22Rv1 (cell line): ENCODE results near the gene IGFBP3.
A peak's percentile ranks its signal among the peaks of the same experiment; 100 is the strongest.
"Not testable (repeated sequence)": the region's sequence is repeated elsewhere in the genome, so short reads cannot be mapped to it uniquely, and the experiment has no call there.

ENCODE experiments used
- H3K27ac ChIP-seq: fragments of 450-650 bp; 2 replicates; pipeline ENCODE4 v1.5.1; 2017
- CTCF ChIP-seq: fragments of 450-650 bp; IDR thresholded peaks from 2 replicates; pipeline ENCODE4 v1.5.1; 2017; ENCODE audit warnings: mild to moderate bottlenecking
- ZFX ChIP-seq: fragments of 450-650 bp; IDR thresholded peaks from 2 replicates; pipeline ENCODE4 v1.6.1; 2017; ENCODE audit warnings: antibody characterized with exemption, borderline replicate concordance

IGFBP3 gene

DNA sequence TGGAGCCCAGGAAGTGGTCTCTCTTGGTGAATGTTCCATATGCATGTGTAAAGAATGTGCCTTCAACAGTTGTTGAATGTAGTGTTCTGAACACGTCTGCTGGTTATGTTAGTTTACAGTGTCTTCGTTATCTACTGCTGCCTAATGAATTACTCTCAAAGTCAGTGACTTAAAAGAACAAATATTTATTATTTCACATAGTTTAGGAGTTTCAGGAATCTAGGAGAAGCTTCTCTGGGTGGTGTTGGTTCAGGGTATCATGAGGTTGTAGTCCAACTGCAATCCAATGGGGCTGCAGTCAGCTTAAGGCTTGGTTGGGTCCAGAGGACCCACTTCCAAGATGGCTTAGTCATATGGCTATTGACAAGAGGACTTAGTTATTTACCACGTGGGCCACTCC is 36.6 kb upstream of the IGFBP3 start:
- TF ChIP-seq CTCF: no peak
- TF ChIP-seq ZFX: no peak
- no peak overlapping the region for H3K27ac ChIP-seq

- no peak overlapping the region for H3K27ac ChIP-seq
Observed at GRCh38 chr7:45955286-45955685, 34.2 kb upstream of the IGFBP3 start.

GRCh38 chr7:45953055-45953454 is 32.0 kb upstream of the IGFBP3 start:
- not testable (repeated sequence) for H3K27ac ChIP-seq

More at GRCh38 chr7:45955286-45955685, 34.2 kb upstream of the IGFBP3 start:
- TF ChIP-seq CTCF (no peak), ZFX (no peak)

DNA sequence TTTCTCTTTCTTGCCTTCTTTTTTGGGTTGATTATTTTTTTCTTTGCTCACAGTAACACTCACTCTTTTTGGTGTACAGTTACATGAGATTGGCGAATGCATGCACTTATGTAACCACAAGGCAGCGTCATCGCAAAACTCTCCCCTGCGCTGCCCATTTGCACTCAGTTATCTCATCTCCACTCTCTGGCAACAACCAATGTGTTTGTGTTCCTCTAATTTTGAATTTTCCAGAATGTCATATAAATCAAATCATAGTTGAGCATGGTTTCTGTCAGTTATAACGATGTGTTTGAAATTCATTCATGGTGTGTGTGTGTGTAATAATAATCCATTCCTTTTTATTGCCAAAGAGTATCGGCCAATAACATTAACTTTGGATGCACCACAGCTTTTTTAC is 23.0 kb upstream of the IGFBP3 start:
- TF ChIP-seq CTCF (no peak), ZFX (no peak)
- H3K27ac ChIP-seq: no peak overlapping the region

GRCh38 chr7:45940939-45941338 is 19.9 kb upstream of the IGFBP3 start:
- TF ChIP-seq CTCF (no peak), ZFX (no peak)
- H3K27ac ChIP-seq: no peak overlapping the region

GRCh38 chr7:45940237-45940781 is 19.2 kb upstream of the IGFBP3 start:
- not testable (repeated sequence) for H3K27ac ChIP-seq

GRCh38 chr7:45939574-45939973 is 18.5 kb upstream of the IGFBP3 start:
- TF ChIP-seq CTCF (no peak), ZFX (no peak)
- no peak overlapping the region for H3K27ac ChIP-seq

DNA sequence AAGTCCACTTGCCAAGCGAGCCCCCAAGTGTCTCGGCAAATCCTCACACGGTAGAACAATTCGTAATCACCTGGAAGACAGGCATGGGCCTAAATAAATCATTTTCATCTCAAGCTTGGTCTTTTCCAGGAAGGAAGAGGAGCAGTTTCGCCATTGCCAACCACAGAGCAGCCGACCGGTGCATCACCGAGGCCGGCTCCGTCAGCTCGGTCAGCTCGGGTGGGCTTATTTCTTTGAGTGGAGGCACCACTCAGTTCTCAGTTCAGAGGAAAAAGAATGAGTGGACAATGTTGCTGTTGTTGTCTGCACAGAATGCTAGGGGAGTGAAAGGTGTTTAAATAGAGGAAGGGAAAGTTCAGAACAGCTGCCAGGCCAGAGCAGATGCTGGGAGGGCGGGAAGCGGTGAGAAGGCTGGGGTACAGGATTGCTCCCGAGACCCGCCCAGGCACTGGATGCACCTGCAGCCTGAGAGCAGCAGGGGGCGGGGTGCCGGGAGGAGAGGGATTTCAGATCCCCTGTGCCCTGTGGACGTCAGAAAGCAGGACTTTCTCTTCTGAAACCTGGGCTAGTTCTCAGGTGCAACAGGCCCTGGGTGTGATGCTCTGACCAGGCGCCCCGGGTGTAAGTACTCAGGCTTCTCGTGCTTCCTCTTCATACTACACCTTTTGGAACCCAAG is 17.7 kb upstream of the IGFBP3 start:
- peak; percentile 36; the same call in 1 of the 2 replicates for TF ChIP-seq CTCF
- TF ChIP-seq ZFX: no peak
- H3K27ac ChIP-seq: no peak overlapping the region
